Esophagus muscularis mucosa (tissue), 4 donors: ENCODE data around the gene MACROD2. TPM values are rescaled to one million over a fixed set of nuclear protein-coding genes. Genes with fewer than 3 reads are reported as not detected.

Experiments used
- DNase-seq: peaks from one replicate; pipeline ENCODE4 v3.0.0-alpha.2; 2017; ENCODE audit errors: extremely low spot score
- H3K27ac ChIP-seq, 4 donors: fragments of 200-600 bp; sonication (generic); replicated peaks in 1 of 4; 1 replicate in 3 of 4; 2 replicates in 1 of 4; pipeline ENCODE4 v1.5.1; 2016 to 2019; ENCODE audit warnings: mild to moderate bottlenecking in 1 of 4
- H3K27me3 ChIP-seq, 4 donors: fragments of 200-600 bp; sonication (generic); one replicate each; pipeline versions ENCODE4 v1.5.1 to v1.6.0; 2016 to 2019
- H3K36me3 ChIP-seq, 4 donors: fragments of 200-600 bp; sonication (generic); one replicate each; pipeline ENCODE4 v1.5.1; 2016 to 2019
- H3K4me1 ChIP-seq, 4 donors: fragments of 200-600 bp; sonication (generic); one replicate each; pipeline ENCODE4 v1.5.1; 2016 to 2019
- H3K4me3 ChIP-seq, 4 donors: fragments of 200-600 bp; sonication (generic); 1 replicate in 2 of 4; 2 replicates in 2 of 4; pipeline ENCODE4 v1.5.1; 2016 to 2019; ENCODE audit warnings: mild to moderate bottlenecking in 4 of 4, moderate library complexity in 1 of 4
- H3K9me3 ChIP-seq, 4 donors: fragments of 200-600 bp; sonication (generic); 1 replicate in 3 of 4; 2 replicates in 1 of 4; pipeline ENCODE4 v1.5.1; 2016 to 2019
- EP300 ChIP-seq: sonication (generic); formaldehyde crosslinking; IDR thresholded peaks from one replicate; pipeline ENCODE4 v1.6.1; 2017; ENCODE audit warnings: antibody characterized with exemption
- POLR2A ChIP-seq: fragments of 450-650 bp; IDR thresholded peaks from one replicate; pipeline ENCODE4 v1.6.1; 2017; ENCODE audit warnings: antibody characterized with exemption, moderate library complexity, mild to moderate bottlenecking, low read depth
- POLR2AphosphoS5 ChIP-seq, 2 donors: sonication (generic); formaldehyde crosslinking; IDR thresholded peaks; one replicate each; pipeline ENCODE4 v1.6.1; 2017; ENCODE audit warnings: antibody characterized with exemption in 2 of 2
- WGBS: methylation state at CpG from one replicate; pipeline ENCODE4 v1.1.5; 2018; 5-methylcytosine and 5-hydroxymethylcytosine counted together
- intact Hi-C: fragments of 100-400 bp; cut with DNase I; formaldehyde crosslinking; loops from one replicate; pipeline ENCODE4 v1.15.1; 2023
- total RNA-seq, 4 donors: library from RNA; depleted of rRNA; stranded (reverse); fragments of >200 nt; gene quantifications; one replicate each; pipeline versions ENCODE4 v1.1.0 to v1.2.1, GENCODE V29; 2016
- TF ChIP-seq, protein P1 (sequence below), 3 experiments: fragments of 200-600 bp in 2 of 3; fragments of 450-650 bp in 1 of 3; sonication (generic) in 2 of 3; IDR thresholded peaks; one replicate each; pipeline ENCODE4 v1.5.1; 2017 to 2019; ENCODE audit warnings: antibody characterized with exemption in 3 of 3, mild to moderate bottlenecking in 2 of 3, moderate library complexity in 1 of 3

Gene MACROD2
- total RNA-seq, 4 donors from 2014 or later = 1.4 to 3.6 (median 2.6) TPM

DNA sequence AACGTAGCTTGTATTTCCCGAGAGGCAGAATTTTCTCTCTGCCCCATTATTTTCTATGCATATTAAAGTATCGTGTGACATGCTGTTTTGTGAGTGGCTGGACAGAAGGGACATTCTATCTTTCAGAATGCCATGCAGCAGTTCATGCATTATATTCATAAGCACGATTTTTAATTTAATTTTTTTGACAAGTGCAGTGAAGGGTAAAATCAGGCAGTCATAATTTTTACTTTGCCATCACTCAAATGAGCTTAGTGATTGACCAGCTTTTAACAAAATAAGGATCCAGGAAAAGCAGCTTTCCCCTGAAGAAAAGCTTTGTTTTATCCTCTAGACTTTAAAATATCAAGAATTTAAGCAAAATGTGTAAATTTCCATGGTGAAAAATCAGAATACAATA, 1904.7 kb downstream of the MACROD2 start:
- intact Hi-C loops = no loop called here
- no peak for DNase-seq
- no peak overlapping the region for H3K4me3 ChIP-seq
- H3K9me3 ChIP-seq = no peaks in the 10 kb centered on the region
- H3K27me3 ChIP-seq = no peaks in the 10 kb centered on the region
- H3K4me1 ChIP-seq = peaks cover 0 to 2% (median under 1%) of the 10 kb centered on the region in 4 donors
- H3K27ac ChIP-seq = no peak overlapping the region
- WGBS = 85% methylated on average over 4 of the region's 4 CpGs
- no peaks in the 10 kb centered on the region for H3K36me3 ChIP-seq
- TF ChIP-seq EP300 (no peak), POLR2A (no peak), POLR2AphosphoS5 (IDR thresholded peaks at IDR 0.05) (no peak)
- TF ChIP-seq, protein P1, sequence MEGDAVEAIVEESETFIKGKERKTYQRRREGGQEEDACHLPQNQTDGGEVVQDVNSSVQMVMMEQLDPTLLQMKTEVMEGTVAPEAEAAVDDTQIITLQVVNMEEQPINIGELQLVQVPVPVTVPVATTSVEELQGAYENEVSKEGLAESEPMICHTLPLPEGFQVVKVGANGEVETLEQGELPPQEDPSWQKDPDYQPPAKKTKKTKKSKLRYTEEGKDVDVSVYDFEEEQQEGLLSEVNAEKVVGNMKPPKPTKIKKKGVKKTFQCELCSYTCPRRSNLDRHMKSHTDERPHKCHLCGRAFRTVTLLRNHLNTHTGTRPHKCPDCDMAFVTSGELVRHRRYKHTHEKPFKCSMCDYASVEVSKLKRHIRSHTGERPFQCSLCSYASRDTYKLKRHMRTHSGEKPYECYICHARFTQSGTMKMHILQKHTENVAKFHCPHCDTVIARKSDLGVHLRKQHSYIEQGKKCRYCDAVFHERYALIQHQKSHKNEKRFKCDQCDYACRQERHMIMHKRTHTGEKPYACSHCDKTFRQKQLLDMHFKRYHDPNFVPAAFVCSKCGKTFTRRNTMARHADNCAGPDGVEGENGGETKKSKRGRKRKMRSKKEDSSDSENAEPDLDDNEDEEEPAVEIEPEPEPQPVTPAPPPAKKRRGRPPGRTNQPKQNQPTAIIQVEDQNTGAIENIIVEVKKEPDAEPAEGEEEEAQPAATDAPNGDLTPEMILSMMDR (IDR thresholded peaks at IDR 0.05) = no peak

GRCh38 chr20:15900443-15900842, 1905.1 kb downstream of the MACROD2 start:
- 77% methylated on average over 1 of the region's 1 CpG for WGBS

DNA sequence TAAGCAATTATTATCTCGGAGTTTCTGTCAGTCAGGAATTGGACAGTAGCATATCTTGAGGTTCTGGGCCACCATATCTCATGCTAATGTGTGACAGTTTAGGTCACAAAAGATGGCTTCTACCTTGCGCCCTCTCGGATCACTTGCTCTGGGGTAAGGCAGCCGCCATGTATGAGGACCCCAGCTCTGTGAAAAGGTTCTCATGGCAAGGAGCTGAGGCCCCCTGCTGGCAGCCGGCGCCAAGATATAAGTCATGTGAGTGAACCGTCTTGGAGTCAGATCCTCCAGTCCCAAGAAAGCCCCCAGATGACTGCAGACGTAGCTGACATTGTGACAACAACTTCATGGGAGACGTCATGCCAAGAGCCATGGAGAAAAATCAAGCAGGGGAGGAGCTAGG, 1907.2 kb downstream of the MACROD2 start:
- WGBS = 85% methylated on average over 6 of the region's 9 CpGs
- Histone ChIP-seq H3K36me3 (no peaks in the 10 kb centered on the region), H3K4me1 (peaks cover 0 to 14% (median 10%) of the 10 kb centered on the region in 4 donors), H3K27ac (no peak overlapping the region), H3K27me3 (no peaks in the 10 kb centered on the region), H3K9me3 (no peaks in the 10 kb centered on the region), H3K4me3 (no peak overlapping the region)
- no peak for DNase-seq
- intact Hi-C loops = no loop called here
- TF ChIP-seq POLR2AphosphoS5 (IDR thresholded peaks at IDR 0.05) (no peak), POLR2A (no peak), EP300 (no peak)
- TF ChIP-seq, protein P1 (IDR thresholded peaks at IDR 0.05) = no peak

More at GRCh38 chr20:15900443-15900842, 1905.1 kb downstream of the MACROD2 start:
- intact Hi-C loops = no loop called here
- no peak overlapping the region for H3K4me3 ChIP-seq
- no peak overlapping the region for H3K27ac ChIP-seq
- H3K27me3 ChIP-seq = no peaks in the 10 kb centered on the region
- no peak for DNase-seq
- H3K4me1 ChIP-seq = peaks cover 0 to 7% (median 5%) of the 10 kb centered on the region in 4 donors
- H3K9me3 ChIP-seq = no peaks in the 10 kb centered on the region
- H3K36me3 ChIP-seq = no peaks in the 10 kb centered on the region
- TF ChIP-seq, protein P1 (IDR thresholded peaks at IDR 0.05) = no peak
- TF ChIP-seq POLR2A (no peak), EP300 (no peak)

- H3K9me3 ChIP-seq = no peaks in the 10 kb centered on the region
- DNase-seq = no peak
- H3K4me3 ChIP-seq = no peak overlapping the region
- H3K27ac ChIP-seq = no peak overlapping the region
- WGBS = 50% methylated on average over 3 of the region's 3 CpGs
- H3K4me1 ChIP-seq = peaks cover 0 to 24% (median 16%) of the 10 kb centered on the region in 4 donors
- no peaks in the 10 kb centered on the region for H3K27me3 ChIP-seq
- intact Hi-C loops = no loop called here
- H3K36me3 ChIP-seq = no peaks in the 10 kb centered on the region
- TF ChIP-seq EP300 (no peak), POLR2A (no peak), POLR2AphosphoS5 (IDR thresholded peaks at IDR 0.05) (no peak)
Measured at GRCh38 chr20:15905661-15906060, 1910.3 kb downstream of the MACROD2 start.

GRCh38 chr20:15909995-15910394, 1914.7 kb downstream of the MACROD2 start:
- Histone ChIP-seq H3K4me3 (no peak overlapping the region), H3K27me3 (no peaks in the 10 kb centered on the region), H3K9me3 (no peaks in the 10 kb centered on the region), H3K27ac (no peak overlapping the region), H3K4me1 (peaks cover 0 to 22% (median 15%) of the 10 kb centered on the region in 4 donors), H3K36me3 (no peaks in the 10 kb centered on the region)
- intact Hi-C loops = no loop called here
- 100% methylated on average over 2 of the region's 2 CpGs for WGBS
- TF ChIP-seq POLR2AphosphoS5 (IDR thresholded peaks at IDR 0.05) = no peak
- DNase-seq = peak; percentile 26

GRCh38 chr20:15911581-15911980, 1916.3 kb downstream of the MACROD2 start:
- intact Hi-C loops = no loop called here
- WGBS = 71% methylated on average over 7 of the region's 7 CpGs
- DNase-seq = peak; percentile 0
- TF ChIP-seq POLR2A (no peak), POLR2AphosphoS5 (IDR thresholded peaks at IDR 0.05) (no peak), EP300 (no peak)
- TF ChIP-seq, protein P1 (IDR thresholded peaks at IDR 0.05) = no peak
- no peaks in the 10 kb centered on the region for H3K27me3 ChIP-seq
- H3K27ac ChIP-seq = no peak overlapping the region
- H3K9me3 ChIP-seq = no peaks in the 10 kb centered on the region
- H3K36me3 ChIP-seq = no peaks in the 10 kb centered on the region
- peaks cover 0 to 10% (median 6%) of the 10 kb centered on the region in 4 donors for H3K4me1 ChIP-seq
- H3K4me3 ChIP-seq = no peak overlapping the region
